NCI-H510A treated with DMSO at 0.1 percent for 48 hours (cell line): ENCODE measurements around the gene MED16.

Experiments used
- DNase-seq: peaks from one replicate; lab custom pipeline; 2025; lab: John Stamatoyannopoulos, UW

Gene MED16

DNA sequence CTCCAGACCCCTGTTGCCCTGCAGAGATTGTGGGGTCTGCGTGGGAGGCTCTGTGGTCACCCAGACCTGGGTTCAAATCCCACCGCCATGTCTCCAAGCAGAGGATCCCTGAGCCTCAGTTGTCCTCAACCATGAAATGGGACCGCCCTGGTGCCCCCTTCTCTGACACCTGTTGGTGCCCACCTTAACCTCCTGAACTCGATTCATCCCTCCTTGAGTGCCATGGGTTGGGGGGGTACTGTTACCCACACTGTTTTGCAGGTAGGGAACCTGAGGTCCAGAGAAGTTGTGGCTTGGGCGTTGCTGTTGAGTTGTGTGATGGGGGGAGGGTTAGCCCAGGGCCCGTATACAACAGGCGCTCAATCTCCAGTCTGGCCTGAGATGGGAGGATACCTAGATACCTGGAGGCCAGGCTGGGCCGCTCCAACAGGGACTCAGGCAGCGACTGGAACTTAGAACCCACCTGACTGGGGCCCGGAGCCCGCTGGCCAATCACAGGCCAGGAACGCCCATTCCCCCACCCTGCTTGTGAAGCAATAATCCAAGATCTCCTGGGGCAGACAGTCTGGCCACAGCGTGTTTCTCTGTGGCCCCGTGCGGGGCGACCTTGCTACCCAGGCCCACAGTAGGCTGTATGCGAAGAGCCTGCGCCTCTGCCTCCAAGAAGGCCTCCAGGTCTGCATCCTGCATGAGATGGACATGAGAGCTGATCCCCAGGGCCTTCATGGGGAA is 35.6 kb upstream of the MED16 start:
- DNase-seq = no peak

DNA sequence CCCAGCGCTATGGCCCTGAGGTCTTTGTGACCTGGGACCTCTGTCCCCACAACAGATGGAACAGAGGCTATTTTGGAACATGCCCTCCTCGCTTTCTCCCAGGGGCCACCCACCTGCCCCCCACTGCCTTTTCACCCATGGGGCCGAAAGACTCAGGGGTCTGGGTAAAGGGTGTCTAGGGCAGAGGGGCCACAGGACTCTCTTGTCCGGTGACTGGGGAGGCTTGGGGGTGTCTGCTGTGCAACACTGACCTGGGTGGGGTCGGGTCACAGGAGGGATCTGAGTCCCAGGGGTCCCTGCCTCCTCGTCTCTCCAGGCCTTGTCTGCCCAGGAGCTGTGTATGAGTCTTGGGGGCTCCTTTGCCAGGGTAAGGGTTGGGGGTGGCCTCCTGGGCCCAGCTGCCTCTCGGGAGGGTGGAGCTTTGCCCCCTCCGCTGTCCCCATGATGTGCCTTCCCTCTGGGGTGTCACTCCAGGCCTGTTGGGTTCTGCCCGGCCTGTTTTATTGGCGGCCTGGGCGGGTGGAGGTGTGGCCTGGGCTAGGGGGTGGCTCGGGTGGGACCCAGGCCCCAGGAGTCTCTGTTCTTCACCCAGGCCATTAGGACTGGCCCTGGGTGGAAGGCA is 34.9 kb upstream of the MED16 start:
- no peak for DNase-seq

DNA sequence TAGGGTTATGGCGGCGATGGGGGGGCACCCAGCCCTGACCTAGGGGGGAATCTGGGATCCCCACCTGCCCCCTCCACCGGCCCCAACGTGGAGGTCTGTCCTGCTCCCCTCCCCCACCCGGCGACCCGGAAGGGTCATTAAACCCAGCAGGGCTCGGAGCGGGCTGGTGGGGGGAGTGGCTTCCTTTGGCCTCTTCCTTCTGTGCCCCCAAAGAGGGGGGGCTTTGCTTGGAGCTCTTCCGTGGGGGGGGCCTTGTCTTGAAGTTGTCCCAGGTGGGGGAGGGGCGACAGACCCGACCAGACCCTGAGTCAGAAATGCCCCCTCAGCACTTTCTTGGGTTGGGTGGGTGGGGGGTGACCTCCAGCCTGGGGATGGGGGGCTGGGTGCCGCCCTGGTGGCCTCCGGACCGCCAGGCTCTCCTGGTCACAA is 34.4 kb upstream of the MED16 start:
- DNase-seq = no peak

DNA sequence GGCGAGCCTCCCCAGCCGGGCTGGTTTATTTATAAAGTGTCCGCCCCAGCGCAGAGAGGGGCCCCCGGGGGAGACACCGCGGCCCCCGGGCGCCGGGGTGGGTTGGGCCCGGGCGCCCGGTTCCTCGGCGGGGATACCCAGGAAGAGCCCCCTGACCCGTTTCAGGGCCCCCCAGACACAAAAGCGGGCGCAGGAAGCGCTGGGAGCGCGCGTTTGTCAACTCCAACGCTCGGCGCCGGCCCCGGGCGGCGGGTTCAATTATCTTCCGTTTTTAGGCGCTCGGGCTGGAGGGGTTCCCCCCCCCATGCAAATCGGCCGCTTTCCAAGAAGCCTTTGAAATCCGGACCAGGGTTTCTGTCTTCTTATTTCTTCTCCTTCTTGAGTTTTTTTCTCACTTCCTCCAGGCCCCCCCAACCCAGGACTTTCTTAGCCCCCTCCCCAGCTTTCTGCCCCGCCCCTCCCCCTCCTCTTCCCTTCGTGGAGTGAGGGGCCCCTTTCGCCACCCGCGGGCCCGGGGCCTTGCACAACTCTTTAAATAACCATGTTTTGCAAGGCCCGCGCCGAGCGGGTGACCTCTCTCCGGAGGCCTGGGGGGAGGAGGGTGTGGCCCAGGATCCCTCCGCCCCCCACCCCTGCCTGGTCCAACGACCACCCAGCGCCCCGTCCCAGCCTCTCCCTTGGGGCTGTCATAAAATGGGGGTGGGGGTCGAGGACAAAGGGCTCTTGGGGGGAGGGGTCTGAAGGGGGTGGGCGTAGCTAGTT is 33.8 kb upstream of the MED16 start:
- DNase-seq = no peak

DNA sequence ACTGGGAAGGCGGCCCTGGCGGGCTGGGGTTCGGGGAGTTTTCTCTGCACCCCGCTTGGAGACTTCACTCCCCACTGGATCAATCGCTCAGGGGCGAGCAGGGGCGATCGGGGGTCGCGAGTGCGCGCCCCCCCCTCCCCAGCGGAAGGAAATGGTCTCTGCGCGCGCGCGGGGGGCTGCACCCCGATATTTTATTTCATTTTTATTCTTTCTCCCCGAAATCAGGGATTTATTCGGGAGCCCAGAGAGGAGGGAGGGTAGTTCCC is 33.3 kb upstream of the MED16 start:
- no peak for DNase-seq

DNA sequence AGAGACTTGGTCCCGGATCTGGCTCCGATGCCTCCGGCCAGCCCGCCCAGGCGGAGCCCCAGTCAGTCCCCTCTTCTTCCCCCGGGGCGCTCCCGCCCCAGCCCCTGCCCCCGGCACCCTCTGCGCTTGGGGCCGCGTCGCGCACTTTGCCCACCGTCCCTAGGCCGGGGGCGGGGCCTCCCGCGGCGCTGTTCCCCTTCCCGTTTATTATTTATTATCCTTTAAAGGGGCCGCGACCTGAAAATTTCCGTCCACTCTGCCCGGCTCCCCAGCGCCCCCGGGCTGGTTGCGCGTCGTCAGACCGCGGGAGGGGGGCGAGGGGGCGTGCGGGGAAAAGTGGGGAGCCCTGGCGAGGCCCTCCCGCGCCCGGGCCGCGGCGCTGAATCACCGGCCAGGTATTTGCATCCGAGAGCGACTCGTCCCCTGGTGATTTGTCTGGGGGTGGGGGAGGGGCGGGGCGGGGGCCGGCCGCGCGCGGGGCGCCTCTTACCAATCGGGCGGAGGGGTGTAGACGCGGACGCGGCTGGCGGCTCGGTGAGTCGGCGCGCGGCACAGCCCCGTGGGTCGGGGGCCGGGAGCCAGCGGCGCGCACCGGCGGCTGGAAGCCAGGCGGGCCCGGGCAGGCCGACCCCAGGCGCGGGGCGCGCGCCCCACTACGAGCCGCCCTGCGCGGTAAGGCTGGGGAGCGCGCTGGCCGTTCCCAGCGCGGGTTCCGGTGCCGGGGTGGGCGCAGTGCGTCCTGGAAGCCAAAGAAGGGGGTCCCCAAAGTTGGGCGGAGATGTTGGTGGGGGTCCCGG is 32.7 kb upstream of the MED16 start, which contains the start of gene ARID3A:
Gene ARID3A (plus strand): TSS at position 510 of the 797 bp plus-strand sequence. CDS start 3,494 bp downstream, outside the sequence.
- peak; percentile 55 for DNase-seq

DNA sequence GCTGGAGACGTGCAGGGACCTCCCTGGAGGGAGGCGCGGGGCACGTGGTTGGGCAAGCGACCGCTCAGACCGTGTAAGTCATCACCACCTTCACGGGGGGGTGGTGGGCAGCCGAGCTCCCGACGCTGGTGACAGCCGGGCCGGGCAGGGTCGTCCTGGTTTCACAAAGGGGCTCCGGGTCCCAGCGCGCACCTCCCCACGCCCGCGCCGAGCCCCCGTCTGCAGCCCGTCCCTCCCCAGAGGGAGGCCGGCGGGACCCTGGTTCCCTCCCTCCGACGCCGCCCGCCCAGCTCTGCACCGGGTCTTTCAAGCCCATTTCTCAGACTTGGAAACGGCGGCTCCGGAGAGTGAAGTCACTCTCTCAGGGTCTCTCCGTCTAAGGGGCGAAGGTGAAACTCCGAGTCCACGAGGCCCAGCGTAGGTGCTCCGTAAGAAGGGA is 32.1 kb upstream of the MED16 start:
- no peak for DNase-seq

DNA sequence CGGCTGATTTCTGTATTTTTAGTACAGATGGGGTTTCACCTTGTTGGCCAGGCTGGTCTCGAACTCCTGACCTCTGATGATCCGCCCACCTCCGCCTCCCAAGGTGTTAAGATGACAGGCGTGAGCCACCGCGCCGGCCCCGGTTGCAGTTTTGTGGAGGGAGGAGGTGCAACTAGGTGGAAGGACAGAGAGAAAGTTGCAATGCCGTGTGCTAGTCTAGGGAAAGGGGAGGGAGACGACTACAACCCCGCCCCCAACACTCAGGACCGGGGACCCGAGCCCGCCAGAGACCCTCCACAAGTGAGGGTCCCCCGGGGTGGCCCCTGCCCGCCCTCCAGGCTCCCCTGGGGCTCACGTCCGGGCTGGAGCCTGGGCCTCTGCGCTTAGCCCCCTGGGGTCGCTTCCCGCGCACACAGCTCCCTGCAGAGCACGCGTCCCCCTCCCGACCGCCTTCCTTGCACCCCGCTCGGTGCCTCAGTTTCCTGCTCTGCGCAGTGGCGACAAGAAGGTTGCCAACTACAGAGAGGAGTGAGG is 31.6 kb upstream of the MED16 start:
- no peak for DNase-seq

DNA sequence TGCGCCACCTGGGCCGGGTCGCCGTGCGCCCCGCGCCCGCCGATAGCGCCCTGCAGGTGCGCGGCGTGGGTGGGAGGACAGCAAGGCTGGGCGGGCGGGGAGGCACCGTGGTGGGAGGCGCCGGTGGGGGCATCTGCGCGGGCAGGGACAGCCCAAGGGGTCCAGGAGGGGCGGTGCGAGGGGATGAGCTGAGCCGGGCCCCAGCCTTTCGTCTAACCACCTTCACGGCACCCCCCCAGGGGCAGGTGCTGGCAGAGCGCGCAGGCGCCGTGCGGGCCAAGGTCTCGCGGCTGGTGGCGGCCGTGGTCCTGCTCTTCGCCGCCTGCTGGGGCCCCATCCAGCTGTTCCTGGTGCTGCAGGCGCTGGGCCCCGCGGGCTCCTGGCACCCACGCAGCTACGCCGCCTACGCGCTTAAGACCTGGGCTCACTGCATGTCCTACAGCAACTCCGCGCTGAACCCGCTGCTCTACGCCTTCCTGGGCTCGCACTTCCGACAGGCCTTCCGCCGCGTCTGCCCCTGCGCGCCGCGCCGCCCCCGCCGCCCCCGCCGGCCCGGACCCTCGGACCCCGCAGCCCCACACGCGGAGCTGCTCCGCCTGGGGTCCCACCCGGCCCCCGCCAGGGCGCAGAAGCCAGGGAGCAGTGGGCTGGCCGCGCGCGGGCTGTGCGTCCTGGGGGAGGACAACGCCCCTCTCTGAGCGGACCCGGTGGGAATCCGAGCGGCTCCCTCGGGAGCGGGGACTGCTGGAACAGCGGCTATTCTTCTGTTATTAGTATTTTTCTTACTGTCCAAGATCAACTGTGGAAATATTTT is 27.3 kb upstream of the MED16 start:
- DNase-seq = peak; percentile 56

DNA sequence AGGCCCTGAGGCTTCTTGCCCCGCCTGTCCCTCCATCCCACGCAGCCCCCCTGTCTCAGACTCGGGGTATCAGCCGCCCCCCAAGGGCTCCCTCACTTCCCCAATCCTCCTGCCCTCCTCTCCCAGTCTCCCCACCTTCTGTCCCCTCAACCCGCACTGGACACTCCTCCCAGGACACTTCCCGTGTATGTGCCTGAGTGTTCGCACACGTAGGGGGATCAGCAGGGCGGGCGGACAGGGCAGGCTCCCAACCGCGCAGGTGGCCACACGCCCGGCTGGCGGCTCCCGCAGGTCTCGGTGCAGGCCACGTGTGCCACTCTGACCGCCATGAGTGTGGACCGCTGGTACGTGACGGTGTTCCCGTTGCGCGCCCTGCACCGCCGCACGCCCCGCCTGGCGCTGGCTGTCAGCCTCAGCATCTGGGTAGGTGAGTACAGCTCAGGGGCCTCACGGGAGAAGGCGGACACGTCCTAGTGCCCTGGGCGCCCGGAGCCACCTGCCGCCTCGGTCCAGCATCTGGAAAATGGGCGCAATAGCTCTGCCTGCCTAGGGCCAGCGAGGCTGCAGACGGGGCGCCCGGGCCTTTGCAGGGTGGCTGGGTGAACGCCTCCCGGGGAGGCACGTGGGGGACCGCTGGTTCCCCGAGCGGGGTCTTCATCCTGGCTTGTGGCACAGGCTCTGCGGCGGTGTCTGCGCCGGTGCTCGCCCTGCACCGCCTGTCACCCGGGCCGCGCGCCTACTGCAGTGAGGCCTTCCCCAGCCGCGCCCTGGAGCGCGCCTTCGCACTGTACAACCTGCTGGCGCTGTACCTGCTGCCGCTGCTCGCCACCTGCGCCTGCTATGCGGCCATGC is 26.4 kb upstream of the MED16 start:
- peak; percentile 56 for DNase-seq

DNA sequence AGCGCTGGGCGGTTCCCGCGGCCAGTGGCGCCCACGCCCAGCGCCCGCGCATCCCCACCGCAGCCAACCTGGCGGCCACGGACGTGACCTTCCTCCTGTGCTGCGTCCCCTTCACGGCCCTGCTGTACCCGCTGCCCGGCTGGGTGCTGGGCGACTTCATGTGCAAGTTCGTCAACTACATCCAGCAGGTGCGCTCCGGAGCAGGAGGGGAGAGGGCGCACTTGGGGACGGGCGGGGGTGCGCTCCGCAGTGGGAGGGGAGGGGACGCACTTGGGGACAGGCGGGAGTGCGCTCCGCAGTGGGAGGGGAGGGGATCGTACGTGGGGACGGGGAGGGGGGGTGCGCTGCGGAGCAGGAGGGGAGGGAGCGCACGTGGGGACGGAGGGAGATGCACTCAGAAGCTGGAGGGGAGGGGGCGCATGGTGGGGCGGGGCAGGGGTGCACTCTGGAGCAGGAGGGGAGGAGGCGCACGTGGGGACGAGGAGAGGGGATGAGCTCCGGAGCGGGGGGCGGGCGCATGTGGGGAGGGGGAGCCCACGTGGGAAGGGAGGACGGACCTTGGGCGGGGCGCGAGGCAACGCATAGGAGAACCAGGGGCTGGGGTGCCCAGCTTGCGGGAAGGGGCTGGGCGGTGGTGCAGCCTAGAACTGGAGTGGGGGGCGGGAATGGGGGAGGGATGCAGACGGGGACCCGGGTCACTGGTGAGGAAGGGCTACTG is 25.7 kb upstream of the MED16 start:
- DNase-seq = no peak

DNA sequence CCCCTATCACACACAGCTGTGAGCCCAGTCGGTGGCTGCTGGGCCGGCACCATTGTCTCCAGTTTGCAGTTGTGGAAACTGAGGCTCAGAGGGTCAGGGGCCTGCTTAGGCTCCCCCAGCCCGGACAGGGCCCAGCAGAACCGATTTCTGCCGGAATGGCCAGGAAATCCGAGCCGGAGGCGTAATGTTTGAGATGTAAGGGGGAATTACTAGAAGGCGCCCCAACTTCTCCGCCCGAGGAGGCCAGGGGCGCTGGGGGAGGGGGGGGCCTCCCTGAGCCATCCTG is 25.1 kb upstream of the MED16 start:
- DNase-seq = no peak

DNA sequence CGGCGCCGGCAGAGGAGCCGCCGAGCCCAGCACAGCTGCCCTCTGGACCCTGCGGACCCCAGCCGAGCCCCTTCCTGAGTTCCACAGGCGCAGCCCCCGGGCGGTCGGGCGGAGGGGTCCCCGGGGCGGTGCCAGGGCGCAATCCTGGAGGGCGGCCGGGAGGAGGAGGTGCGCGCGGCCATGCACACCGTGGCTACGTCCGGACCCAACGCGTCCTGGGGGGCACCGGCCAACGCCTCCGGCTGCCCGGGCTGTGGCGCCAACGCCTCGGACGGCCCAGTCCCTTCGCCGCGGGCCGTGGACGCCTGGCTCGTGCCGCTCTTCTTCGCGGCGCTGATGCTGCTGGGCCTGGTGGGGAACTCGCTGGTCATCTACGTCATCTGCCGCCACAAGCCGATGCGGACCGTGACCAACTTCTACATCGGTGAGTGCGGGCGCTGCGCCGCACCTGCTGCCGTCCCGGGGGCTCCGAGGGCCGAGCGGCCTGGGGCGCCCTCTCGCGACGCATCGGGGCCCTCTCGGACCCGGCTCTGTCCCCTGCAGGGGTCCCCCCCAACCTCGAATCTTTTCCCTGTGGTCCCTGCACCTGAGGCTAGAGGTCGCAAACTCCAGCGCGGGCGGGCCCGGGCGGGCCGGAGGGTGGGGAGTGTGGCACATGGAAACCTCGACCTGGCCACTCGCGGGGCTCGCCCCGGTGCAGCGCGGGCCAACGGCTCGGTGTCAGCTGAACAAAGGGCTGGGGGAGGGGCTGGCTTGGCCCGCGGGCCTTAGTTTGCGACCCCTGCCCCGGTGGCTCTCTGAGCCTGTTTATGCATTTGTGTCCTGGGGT is 24.6 kb upstream of the MED16 start, which contains the start of gene KISS1R:
Gene KISS1R (plus strand): TSS at position 11 of the 829 bp plus-strand sequence. CDS start 170 bp downstream, at position 181.
- DNase-seq = peak; percentile 9

DNA sequence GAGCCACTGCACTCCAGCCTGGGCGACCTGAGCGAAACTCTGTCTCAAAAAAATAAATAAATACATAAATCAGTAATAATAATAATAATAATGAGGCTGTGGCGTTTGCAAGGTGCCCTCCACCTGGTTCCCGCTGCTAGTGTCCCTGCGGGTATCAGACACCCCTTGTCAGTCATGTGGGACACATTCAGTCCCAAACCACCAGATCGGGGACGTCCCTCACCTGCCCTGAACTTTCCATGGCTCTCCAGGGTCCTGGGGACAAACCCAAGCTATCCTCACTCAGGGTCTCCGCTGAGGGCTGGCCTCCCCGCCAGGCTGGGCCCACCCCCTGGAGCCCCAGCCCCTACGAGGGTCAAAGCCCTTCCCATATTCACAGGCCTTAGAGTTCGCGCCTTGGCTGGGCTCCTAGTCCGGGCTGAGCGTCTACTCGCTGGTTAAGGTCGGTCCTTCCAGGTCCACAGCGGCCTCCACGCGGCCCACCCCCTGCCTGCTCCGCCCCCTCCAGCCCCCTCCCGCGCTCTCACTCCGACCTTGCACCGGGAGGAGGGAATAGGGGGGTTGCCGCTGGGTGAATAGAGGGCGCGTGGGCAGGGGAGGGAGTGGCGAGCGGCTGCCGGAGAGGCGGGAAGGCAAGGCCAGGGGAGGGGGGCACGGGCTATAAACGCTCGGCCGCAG is 23.8 kb upstream of the MED16 start:
- no peak for DNase-seq

DNA sequence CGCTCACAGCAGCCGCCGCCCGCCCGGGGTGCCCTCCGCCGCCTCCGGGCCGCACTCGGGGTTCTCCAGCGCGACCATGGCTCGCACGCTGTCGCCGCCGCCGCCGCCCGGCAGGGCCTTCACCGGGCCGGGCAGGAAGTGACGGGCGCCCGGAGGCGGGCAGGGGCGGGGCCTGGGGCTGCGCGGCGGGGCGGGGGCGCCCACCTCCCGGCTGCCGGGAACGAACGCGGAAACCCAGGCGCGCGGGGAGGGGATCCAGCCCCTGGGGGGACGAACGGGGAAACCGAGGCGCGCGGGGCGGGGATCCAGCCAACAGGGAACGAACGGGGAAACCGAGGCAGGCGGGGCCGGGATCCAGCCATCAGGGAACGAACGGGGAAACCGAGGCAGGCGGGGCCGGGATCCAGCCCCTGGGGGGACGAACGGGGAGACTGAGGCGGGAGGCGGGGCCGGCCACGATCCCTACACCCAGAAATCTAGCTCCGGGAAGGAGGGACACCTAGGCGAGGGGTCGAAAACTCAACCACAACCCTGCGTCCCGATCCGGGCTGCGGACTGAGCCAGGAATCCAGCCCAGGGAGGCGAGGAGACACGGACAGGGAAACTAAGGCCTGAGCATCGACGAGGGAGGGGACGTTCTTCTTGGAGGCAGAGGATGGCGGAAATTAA is 20.2 kb upstream of the MED16 start, which contains the start of gene R3HDM4:
Gene R3HDM4 (minus strand): TSS at position 140 of the 669 bp plus-strand sequence. CDS start 62 bp downstream, at position 78.
- DNase-seq = peak; percentile 27

DNA sequence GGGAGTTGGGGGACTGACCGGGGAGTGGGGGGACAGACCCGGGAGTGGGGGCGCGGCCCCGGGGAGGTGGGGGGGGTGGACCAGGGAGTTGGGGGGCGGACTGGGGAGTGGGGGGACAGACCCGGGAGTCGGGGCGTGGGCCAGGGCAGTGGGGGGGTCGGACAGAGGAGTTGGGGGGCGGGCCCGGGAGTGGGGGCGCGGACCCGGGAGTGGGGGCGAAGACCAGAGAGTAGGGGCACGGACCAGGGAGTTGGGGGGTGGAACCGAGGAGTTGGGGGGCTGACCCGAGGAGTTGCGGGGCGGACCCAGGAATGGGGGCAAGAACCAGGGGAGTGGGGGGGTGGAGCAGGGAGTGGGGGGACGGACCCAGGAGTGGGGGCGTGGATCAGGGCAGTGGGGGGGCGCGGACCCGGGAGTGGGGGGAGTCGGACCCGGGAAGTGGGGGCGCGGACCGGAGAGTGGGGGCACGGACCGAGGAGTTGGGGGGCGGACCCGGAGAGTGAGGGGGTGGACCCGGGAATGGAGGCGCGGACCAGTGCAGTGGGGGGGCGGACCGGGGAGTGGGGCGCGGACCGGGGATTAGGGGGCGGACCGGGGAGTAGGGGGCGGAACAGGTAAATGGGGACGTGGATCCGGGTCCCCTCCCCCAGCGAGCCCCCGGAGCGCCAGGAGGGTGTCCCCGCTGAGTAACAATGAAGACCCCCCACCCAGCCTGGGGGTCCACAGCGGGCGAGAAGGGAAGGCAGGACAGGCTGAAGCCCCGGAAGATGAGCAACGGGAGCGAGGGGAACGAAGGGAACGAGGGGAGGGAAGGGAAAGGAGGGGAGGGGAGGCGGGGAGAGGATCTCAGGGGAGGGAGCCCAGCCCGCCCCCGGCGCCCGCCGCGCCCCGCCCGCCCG is 19.4 kb upstream of the MED16 start:
- DNase-seq = no peak
